HUDEP-2 (cell line): Measurements from ENCODE around the gene LRRTM4.
A peak's percentile ranks its signal among the peaks of the same experiment; 100 is the strongest.
"Not testable (repeated sequence)": the region's sequence is repeated elsewhere in the genome, so short reads cannot be mapped to it uniquely, and the experiment has no call there.

ENCODE experiments used
- DNase-seq, 76 experiments: peaks; one replicate each; lab custom pipeline; 2025; ENCODE audit not compliant: unreplicated experiment in 76 of 76; lab: John Stamatoyannopoulos, UW

LRRTM4 gene

DNA sequence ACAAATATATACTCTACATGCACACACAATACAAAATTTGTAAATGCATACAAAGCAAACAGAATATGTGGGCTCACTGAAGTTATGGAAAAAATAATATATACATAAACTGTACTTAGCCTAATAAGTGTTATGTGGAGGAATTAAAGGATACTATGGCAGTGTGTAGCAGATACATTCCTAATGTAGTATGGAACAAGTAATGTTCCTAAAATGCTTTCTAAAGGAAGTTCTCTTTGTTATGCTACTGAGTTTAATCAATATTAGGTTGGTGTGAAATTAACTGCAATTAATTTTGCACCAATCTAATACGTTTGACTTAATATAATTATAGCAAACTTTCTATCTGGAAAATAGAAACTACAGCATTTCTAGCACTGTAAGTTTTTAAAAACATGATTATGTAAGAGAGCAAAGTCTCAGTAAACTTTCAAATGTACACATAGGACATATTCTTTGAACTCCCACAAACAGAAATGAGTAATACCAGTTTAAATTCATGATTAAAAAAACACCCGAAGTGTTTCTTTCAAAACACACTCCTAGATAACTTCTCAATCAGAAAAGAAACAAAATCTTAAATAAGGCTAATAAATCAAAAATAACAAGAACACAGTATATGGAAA lies 331.3 kb downstream of the LRRTM4 start:
- DNase-seq = no peak

DNA sequence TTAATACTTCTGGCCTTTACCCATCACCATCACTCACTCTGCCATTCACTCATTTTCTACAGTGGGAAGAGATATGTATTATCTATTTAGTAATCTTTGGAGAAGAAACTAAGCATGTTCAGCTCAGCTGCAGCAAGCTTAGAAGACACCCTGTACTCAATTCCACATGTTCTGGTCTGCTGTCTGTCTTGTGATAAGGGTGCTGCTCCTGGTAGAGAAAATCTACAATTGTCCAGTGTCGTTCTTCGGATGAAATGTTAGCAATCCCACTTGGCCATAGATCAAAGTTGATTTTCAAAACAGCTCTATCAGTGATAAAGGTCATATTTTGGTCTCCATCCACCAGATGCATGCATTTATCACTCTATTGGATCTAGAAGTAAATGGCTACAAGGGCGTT lies 337.1 kb downstream of the LRRTM4 start:
- DNase-seq = no peak

DNA sequence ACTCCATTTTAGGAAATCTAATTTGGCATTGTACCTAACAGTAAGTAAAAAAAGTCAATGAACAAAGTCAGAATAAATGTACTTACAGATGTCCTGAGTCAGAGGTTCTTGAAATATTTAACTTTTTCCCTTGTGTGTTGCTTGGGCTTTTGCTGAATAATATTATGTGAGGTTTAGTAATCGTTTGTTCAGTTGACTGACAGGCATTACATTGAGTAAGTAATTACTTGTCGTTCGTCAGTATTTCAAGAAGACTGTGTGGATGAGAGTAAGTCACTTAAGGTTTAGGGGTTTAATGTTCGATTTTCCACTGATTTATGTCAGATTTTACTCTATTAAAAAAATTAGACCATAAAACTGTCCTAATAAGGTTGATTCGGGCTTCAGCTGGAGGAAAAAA lies 342.9 kb downstream of the LRRTM4 start:
- DNase-seq = no peak

DNA sequence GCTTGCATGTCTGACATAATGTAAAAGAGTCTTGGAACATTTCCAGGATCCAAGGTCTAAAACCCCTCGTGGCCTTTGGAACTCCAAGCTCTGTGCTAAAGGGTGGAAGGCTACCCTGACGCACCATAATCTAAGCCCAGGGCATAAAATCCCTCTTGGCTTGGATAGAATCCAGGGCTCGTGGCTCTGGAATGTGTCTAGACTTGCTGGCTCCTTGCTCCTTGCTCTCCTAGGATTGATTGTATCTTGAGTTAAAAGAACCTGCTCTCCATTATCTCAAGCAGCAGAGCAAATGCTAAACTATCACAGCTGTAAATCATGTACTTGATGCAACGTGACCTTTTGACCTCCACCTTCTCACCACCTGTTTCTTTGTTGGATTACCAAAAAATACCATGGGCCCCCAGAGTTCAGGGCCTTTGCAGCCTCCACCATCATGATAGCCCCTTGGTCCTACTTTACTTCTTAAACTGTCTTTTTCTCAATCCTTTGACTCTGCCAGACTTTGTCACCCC lies 346.9 kb downstream of the LRRTM4 start:
- not testable (repeated sequence) for DNase-seq

DNA sequence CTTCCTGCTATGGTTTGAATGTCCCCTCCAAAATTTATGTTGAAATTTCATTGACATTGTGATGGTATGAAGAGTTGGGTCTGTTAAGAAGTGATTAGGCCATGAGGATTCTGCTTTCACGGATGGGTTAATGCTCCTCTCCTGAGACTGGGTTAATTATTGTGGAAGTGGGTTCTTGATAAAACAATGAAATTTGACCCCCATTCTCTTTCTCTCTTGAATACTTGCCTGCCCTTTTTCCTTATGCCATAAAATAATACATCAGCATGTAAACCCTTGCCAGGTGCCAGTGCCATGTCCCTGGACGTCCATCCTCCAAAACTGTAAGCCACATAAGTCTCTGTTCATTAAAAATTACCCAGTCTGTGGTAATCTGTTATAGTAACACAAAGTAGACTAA lies 352.8 kb downstream of the LRRTM4 start:
- DNase-seq = no peak

DNA sequence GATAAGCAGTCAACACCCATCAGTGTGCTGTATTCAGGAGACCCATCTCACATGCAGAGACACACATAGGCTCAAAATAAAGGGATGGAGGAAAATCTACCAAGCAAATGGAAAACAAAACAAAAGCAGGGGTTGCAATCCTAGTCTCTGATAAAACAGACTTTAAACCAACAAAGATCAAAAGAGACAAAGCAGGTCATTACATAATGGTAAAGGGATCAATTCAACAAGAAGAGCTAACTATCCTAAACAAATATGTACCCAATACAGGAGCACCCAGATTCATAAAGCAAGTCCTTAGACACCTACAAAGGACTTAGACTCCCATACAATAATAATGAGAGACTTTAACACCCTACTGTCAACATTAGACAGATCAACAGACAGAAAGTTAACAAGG lies 358.2 kb downstream of the LRRTM4 start:
- DNase-seq = not testable (repeated sequence)

DNA sequence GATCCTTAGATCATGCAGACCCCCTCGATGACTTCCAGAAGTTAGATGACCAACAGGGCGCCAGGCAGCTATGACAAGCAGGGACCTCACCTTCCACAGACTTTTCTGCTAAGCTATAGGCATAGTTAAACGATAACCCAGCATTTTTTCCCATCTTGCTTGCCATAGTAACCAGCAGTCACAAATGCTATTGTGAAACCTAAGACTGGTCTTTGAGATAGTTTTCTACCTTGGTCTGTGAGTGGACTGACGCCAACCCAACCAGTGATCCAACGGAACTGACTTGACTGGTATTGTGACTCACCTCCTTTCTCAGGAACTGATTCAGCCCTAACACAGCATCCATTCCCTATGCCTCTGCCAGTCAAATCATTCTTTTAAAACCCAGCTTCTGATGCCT lies 361.2 kb downstream of the LRRTM4 start:
- DNase-seq = no peak

DNA sequence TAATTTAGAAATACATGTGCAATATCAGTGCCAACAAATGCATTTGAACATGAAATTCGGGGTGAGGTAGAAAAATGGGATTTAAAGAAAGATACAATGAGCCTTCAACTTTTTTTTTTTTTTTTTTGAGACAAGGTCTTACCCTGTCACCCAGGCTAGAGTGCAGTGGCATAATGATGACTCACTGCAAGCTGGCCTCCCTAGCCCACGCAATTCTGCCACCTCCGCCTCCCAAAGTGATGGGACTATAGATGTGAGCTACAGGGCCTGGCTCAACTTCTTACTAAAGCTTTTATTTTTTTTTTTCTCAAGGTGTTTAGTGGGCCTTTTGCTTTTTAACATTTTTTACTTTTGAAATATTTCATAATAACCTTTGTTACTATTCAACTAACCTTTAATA lies 365.6 kb downstream of the LRRTM4 start:
- peak in 10 of 76 experiments; percentile 1 to 31 (median 8) for DNase-seq

DNA sequence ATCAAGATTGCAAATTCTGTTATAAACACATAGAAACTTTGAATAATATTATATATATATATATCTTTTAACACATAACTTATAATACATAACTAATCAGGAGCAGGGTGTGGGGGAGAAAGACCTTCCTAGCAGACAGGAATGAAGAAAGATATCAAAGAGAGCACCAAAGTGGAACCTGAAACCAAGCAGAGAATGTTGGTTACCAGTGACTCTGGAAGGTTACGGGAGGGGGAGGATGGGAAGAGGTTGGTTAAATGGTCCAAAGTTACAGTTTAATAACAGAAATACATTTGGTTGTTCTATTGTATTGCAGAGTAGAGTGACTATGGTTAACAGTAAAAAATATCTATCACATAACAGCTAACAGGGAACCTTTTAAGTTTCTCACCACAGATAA lies 366.7 kb downstream of the LRRTM4 start:
- no peak for DNase-seq

DNA sequence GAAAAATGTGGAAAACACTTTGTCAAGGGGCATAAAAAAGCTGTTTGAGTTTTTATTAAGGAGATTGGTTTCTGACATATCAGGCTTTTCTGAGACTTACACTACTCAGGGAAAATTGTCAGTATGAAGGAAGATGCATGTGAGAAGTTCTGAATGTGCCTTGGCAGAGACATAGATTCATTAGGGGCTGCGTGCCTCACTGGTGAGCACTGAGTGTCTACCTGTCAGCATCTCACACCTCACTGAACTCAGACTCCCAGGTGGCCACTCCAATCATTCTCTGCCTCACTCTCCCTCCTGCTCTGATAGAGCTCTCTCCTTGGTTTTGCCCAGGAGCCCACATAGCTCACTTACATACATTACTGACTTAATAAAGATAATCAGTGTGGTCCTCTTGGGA lies 372.6 kb downstream of the LRRTM4 start:
- no peak for DNase-seq

DNA sequence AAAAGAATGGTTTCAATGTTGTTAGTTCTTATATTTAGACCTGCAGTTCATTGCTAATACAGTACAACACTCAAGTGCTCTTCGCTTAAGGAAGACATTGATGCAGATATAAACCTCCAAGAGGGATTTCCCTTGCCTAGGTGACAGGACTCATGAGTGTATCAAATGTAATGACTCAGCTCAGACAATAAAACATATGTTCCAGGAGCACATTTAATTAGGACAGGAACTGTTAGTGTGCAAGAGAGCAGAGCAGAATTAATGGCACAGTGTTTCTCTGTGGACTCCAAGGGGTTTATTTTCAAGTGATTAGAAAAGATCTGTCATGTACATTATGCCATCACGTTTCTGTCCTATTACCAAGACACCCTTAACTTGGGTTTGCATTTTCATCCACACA lies 375.0 kb downstream of the LRRTM4 start:
- DNase-seq = no peak

DNA sequence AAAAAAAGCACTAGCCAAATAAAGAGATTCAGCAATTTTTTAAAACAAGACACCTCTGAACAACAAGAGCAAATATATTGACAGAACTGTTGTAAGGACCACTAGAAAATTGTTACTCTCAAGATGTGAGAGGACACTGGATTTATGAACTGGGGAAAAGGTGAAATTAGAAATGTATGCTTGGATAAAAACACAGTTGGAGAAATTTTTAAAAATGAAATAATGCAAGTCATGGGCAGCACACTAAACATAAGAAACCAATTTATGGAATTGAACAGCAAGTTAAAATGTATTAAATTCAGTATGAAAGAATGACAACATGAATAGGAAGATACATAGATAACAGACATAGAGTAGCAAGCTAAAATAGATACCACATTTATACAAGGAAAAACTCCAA lies 377.4 kb downstream of the LRRTM4 start:
- DNase-seq = no peak

DNA sequence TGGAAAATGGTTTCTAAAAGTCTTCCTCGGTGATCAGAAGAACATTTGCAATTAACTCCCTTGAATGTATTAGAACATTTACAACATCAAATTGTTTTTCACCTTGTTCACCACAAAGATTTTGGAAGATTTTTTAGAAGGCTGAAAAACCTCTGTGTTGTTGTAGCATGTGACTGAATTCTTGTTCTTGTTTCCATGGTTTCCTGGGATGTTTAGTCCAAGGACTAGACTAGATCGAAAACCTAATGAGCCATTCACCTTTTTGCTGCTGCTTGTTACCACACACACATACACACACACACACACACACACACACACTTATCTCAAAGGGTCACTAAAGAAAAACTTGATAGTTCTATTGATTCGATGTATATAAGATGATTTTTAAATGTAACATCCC lies 380.0 kb downstream of the LRRTM4 start:
- no peak for DNase-seq

DNA sequence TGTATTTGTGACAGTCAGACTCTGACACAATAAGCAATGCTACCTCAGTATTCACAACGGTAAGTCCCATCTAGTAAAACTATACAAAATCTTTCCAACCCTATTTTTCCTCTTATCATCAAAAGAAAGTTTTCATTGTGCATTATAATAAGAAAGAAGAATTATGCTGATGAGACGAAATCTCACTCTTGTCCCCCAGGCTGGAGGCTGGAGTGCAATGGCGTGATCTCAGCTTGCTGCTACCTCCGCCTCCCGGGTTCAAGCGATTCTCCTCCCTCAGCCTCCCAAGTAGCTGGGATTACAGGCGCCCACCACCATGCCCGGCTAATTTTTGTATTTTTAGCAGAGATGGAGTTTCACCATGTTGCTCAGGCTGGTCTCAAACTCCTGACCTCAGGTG lies 393.7 kb downstream of the LRRTM4 start:
- DNase-seq = not testable (repeated sequence)

DNA sequence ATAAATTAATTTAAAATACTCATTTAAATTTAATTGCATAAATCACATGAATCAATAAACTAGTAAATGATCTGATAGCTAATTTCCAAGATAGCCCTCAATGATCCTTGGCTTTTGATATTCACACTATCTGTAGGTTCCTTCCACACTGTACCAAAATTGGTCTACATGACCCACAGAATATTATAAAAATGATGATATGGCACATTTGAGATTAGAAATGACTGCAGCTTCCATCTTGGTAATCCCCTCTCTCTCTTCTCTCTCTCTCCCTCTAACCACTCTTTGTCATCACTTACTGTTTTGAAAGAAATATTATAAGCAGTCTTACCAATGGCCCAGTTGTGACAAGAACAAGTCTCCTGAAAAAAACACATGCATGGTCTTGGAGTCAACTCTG lies 394.8 kb downstream of the LRRTM4 start:
- no peak for DNase-seq

DNA sequence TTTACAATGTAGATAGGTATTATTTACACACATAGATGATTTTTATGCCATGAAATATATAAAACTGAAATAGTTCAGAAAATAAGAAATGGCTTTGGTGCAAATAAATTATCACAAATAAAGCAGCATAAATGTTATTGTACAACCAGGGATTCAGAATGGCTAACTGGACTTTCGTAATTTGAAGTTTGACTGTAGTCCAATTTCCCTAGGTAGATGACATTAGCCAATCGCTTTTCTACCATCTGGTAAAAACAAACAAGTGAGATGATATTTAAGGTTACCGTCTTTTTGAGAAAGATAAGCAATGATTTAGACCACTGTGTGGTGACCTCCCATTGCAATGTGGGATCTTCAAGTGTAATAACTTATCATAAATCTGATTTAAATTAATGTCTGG lies 400.7 kb downstream of the LRRTM4 start:
- DNase-seq = no peak

DNA sequence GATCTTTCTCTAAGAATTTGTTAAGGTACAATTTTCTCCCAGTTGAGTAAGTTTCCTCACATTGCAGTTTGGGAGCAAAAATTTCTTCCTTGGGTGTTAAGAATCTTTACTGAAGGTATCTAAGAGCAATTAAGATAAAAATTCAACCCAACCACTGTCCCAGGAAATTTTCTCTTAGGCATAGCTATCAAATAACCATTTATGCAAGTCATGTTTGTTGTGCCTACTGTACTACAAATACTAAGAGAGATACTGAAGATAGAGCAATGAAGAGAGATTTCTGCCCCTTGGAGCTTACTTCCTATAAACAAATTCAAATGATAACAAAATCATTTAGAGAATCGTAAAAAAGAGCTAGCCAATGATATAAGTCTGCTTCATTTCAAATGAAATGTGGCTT lies 402.8 kb downstream of the LRRTM4 start:
- no peak for DNase-seq

DNA sequence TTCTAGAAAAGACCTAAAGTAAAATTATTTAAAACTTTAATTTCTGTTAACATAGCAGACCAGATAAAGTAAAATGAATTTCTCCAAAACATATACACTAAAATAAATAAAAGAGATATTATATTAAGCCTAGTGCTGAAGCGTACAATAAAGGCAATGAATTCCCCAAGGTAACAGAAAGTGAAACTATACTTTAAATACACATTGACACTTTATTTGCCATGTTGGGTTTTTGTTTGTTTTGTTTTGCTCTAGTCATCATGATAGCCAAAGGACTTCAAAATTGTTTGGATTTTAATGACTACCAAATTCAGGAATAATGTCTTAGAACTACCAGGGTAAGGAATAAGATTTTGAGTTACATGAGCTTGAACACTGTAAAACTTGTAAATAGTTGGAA lies 413.3 kb downstream of the LRRTM4 start:
- DNase-seq = no peak

DNA sequence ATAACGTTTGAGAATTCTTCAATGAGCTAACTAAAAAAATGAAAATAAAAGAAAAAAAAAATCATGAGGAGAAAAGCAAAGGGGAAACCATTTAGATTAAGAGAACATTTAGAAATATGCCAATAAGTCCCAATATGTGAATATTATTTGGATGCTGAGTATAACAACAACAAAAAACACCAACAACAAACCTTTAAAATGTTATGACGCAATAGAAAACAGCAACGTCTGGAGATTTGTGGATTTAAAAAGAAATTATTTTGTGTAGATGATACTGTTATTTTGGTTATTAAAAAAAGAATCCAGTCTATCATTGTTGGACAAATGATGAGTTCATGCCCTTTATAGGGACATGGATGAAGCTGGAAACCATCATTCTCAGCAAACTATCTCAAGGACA lies 417.2 kb downstream of the LRRTM4 start:
- no peak for DNase-seq

DNA sequence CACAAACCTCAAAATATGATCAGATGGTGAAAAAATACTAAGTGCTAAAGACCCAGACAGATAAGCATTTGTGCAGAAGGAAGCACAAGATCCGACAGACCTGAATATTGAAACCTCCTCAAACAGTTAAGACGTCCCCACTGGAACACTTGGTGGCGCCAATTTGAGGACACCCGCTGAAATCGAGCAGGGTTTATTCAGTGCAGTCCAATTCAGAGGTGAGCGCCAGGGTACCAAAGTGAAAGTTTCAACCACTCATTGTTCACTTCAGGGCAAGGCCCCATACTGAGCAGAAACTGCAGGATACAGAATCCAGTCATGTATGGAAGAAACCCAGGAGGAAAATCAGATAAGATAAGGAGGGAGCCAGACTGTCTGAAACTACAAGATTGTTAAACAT lies 417.6 kb downstream of the LRRTM4 start:
- DNase-seq = no peak

DNA sequence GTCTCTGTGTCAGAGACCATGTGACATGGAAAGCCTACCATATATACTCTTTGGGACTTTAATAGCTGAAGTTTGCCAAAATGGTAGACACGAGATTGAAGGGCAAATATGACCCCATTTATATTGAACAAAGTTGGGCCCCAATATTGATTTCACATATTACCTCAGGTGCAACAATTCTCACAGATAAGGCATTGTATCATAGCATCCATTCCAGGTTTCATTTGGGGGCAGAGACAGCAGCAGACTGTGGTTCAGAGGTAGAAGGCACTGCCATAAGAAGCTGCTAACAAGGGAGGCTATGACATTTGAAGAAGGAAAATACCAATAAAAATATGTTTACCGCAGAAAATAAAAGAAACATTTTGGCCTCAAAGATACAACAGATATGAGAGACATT lies 419.2 kb downstream of the LRRTM4 start:
- no peak for DNase-seq

DNA sequence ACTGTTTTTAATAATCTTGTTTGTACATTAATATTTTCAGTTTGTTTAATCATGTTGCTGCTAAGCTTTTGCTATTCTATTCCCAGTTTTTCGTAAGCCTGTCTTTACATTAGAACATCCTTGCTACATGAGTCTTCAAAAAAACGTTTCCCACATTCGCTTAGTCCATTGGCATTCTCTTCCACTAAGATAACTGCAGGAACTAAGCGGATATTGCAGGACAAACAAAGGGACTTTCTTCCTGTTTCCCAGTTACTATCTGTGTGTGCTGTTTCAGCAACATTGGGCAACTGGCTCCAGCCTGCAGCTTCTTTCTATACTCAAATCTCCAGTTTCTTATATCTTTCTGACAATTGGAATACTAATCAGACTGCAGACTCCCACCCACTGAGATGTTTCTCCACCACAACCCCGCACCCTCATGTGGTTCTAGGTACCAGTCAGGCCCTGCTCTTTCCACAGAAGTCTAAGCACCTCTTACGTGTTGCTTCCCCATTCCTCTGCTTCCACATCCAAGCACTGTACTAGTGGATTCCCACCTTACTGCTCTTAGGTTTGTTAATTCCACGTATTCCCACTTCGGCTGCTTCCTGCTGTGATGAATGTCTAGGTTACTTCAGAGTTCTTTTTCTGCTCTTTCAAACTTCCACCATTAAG lies 420.3 kb downstream of the LRRTM4 start:
- DNase-seq = no peak

DNA sequence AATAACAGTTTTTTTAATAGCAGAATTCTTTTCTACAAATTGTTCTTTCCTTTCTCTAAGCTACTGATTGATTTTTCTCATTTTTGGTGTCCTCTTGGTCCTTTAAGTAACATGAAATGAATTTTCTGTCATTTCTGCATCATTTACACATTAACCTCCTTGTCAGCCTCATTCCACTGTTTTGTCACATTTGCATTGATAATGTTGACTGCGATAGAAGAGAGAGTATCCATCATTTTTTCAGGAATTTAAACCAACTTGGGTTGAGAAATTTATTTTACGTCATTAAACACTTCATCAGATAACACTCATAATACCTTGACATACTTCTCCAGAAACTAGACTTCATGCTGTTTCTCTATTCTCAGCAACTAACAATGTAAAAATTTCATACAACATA lies 422.2 kb downstream of the LRRTM4 start:
- no peak for DNase-seq
